ENCODE data around the gene SMC3.

- TF ChIP-seq CTCF (IDR thresholded peaks at IDR 0.05) (no peak), POLR2A (IDR thresholded peaks at IDR 0.05) (no peak)
Observed at GRCh38 chr10:110548002-110548401, 19.5 kb upstream of the SMC3 start.
